AG09319 (cell line): Measurements from ENCODE around the gene CDC20B.

Experiments
- DNase-seq: peaks from one replicate; pipeline ENCODE4 v3.0.0-alpha.2; 2010; ENCODE audit warnings: low read depth; ENCODE audit errors: extremely low read depth
- CTCF ChIP-seq: IDR thresholded peaks from 2 replicates; pipeline ENCODE4 v1.5.1; 2011; ENCODE audit warnings: low read depth, mild to moderate bottlenecking, inconsistent platforms, low read length, moderate library complexity

The CDC20B gene

GRCh38 chr5:55071413-55071812, 101.6 kb downstream of the CDC20B start:
- no peak for DNase-seq

GRCh38 chr5:55070968-55071367, 102.0 kb downstream of the CDC20B start:
- no peak for DNase-seq
- no peak for TF ChIP-seq CTCF

More at GRCh38 chr5:55071413-55071812, 101.6 kb downstream of the CDC20B start:
- TF ChIP-seq CTCF = no peak

- TF ChIP-seq CTCF = no peak
- no peak for DNase-seq
Measured at GRCh38 chr5:55066277-55066676, 106.7 kb downstream of the CDC20B start.

GRCh38 chr5:55064523-55064922, 108.5 kb downstream of the CDC20B start:
- TF ChIP-seq CTCF = no peak
- no peak for DNase-seq

GRCh38 chr5:55063899-55064298, 109.1 kb downstream of the CDC20B start:
- no peak for TF ChIP-seq CTCF
- no peak for DNase-seq

- no peak for TF ChIP-seq CTCF
- DNase-seq = no peak
Measured at GRCh38 chr5:55063220-55063863, 109.6 kb downstream of the CDC20B start.
